AG08395 (cell line): ENCODE results near the gene LRRC36.

Experiments
- DNase-seq: peaks from one replicate; pipeline ENCODE4 v3.0.0; 2012; ENCODE audit warnings: mixed read lengths, low spot score

Gene LRRC36

GRCh38 chr16:67389911-67390815 lies 63.5 kb downstream of the LRRC36 start:
- no peak for DNase-seq

GRCh38 chr16:67390816-67391423 lies 64.3 kb downstream of the LRRC36 start:
- no peak for DNase-seq

GRCh38 chr16:67391424-67392300 lies 65.0 kb downstream of the LRRC36 start:
- DNase-seq: no peak

- no peak for DNase-seq
Measured at GRCh38 chr16:67392301-67393059, 65.9 kb downstream of the LRRC36 start.

- DNase-seq: peak; percentile 91
Measured at GRCh38 chr16:67393111-67393787, 66.6 kb downstream of the LRRC36 start, which contains the start of gene TPPP3. TSS of gene TPPP3 (minus strand) at chr16:67393498. CDS start at chr16:67391111, 2,387 bp downstream.

GRCh38 chr16:67393788-67394154 lies 67.2 kb downstream of the LRRC36 start:
- DNase-seq: no peak

- no peak for DNase-seq
Measured at GRCh38 chr16:67394155-67395104, 67.8 kb downstream of the LRRC36 start.

GRCh38 chr16:67395105-67395457 lies 68.5 kb downstream of the LRRC36 start:
- no peak for DNase-seq

- DNase-seq: no peak
Measured at GRCh38 chr16:67395458-67396158, 69.0 kb downstream of the LRRC36 start.

GRCh38 chr16:67396159-67397035 lies 69.8 kb downstream of the LRRC36 start:
- peak; percentile 86 for DNase-seq

GRCh38 chr16:67397036-67397801 lies 70.6 kb downstream of the LRRC36 start:
- no peak for DNase-seq

GRCh38 chr16:67397812-67398545 lies 71.4 kb downstream of the LRRC36 start:
- DNase-seq: no peak

GRCh38 chr16:67398546-67399217 lies 72.1 kb downstream of the LRRC36 start:
- no peak for DNase-seq

GRCh38 chr16:67399218-67399733 lies 72.7 kb downstream of the LRRC36 start:
- peak; percentile 43 for DNase-seq

- no peak for DNase-seq
Measured at GRCh38 chr16:67399749-67400704, 73.4 kb downstream of the LRRC36 start.
